ENCODE data around the gene KCNH2. TPM values are rescaled to one million over a fixed set of nuclear protein-coding genes. Genes with fewer than 3 reads are reported as not detected.

The KCNH2 gene
- total RNA-seq, 1 experiment from 2014 or later, result 16.2 TPM

GRCh38 chr7:151013733-151014497 lies 35.8 kb upstream of the KCNH2 start (continued):
- TF ChIP-seq ZBTB43 (CRISPR knock-in tag; IDR thresholded peaks at IDR 0.05) (no peak), ZMAT4 (CRISPR knock-in tag; IDR thresholded peaks at IDR 0.05) (no peak), FOXK1 (CRISPR knock-in tag; IDR thresholded peaks at IDR 0.05) (peak; percentile 95), CTCF (IDR thresholded peaks at IDR 0.05) (no peak), TEAD4 (CRISPR knock-in tag; IDR thresholded peaks at IDR 0.05) (0 out of 2 replicates have a peak, but pooled peaks have one; percentile 31), ZNF232 (CRISPR knock-in tag; IDR thresholded peaks at IDR 0.05) (peak; percentile 82; the same call in 1 of the 2 replicates), ZNF396 (CRISPR knock-in tag; IDR thresholded peaks at IDR 0.05; ENCODE audit: borderline replicate concordance) (no peak), ARID4B (CRISPR knock-in tag; IDR thresholded peaks at IDR 0.05; ENCODE audit: borderline replicate concordance) (peak; percentile 94), JUN (CRISPR knock-in tag; IDR thresholded peaks at IDR 0.05) (0 out of 2 replicates have a peak, but pooled peaks have one; percentile 58), ETV6 (CRISPR knock-in tag; IDR thresholded peaks at IDR 0.05) (peak; percentile 96), GABPB1 (CRISPR knock-in tag; IDR thresholded peaks at IDR 0.05) (no peak), USF2 (CRISPR knock-in tag; IDR thresholded peaks at IDR 0.05) (no peak), PREB (CRISPR knock-in tag; IDR thresholded peaks at IDR 0.05; ENCODE audit: borderline replicate concordance) (no peak), E2F1 (CRISPR knock-in tag; IDR thresholded peaks at IDR 0.05) (0 out of 2 replicates have a peak, but pooled peaks have one; percentile 54), ESRRA (CRISPR knock-in tag; IDR thresholded peaks at IDR 0.05; ENCODE audit: borderline replicate concordance) (no peak), NFE2L1 (CRISPR knock-in tag; IDR thresholded peaks at IDR 0.05) (peak; percentile 86; the same call in 1 of the 2 replicates), JAZF1 (CRISPR knock-in tag; IDR thresholded peaks at IDR 0.05) (no peak), CREB1 (CRISPR knock-in tag; IDR thresholded peaks at IDR 0.05) (peak; percentile 78; the same call in 1 of the 2 replicates), PRDM15 (CRISPR knock-in tag; IDR thresholded peaks at IDR 0.05) (peak; percentile 50), MLX (CRISPR knock-in tag; IDR thresholded peaks at IDR 0.05) (no peak), ZNF671 (CRISPR knock-in tag; IDR thresholded peaks at IDR 0.05) (no peak), ZNF423 (CRISPR knock-in tag; IDR thresholded peaks at IDR 0.05) (no peak)

All from WTC11 (cell line).